Erythroblast (primary cell): Measurements from ENCODE around the gene SPON1.

Source experiments
- GATA1 ChIP-seq: IDR thresholded peaks from 2 replicates; pipeline ENCODE4 v1.6.1; 2011; ENCODE audit warnings: low read depth, mild to moderate bottlenecking, control low read depth, low read length, moderate library complexity
- POLR2A ChIP-seq: IDR thresholded peaks from 2 replicates; pipeline ENCODE4 v1.6.1; 2011; ENCODE audit warnings: mild to moderate bottlenecking, low read length

DNA sequence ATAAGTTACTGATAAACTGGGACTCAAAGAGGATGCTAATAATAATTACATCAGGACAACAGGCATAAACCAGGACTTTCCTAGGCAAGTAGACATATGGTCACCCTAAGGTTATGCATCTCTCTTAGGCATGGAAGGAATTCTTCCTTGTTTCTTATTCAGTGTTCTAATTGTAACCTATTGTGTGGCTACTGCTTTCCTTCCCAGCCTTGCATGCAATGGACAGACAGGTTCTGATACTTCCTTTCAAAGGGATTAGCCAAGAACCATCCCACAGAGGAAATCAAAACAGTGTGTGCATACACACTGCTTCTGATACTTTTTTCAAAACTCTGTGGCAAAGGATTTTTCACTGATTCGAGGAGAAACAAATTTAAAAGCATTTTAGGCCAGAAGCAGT is 348.2 kb downstream of the SPON1 start:
- TF ChIP-seq POLR2A, result no peak
- TF ChIP-seq GATA1, result no peak
